Raji (cell line): ENCODE data around the gene GRM8.

Source experiments
- POLR2A ChIP-seq: IDR thresholded peaks from 2 replicates; pipeline ENCODE4 v1.6.1; 2011; ENCODE audit warnings: low read depth, low read length, control low read depth; ENCODE audit not compliant: insufficient read depth

The GRM8 gene

DNA sequence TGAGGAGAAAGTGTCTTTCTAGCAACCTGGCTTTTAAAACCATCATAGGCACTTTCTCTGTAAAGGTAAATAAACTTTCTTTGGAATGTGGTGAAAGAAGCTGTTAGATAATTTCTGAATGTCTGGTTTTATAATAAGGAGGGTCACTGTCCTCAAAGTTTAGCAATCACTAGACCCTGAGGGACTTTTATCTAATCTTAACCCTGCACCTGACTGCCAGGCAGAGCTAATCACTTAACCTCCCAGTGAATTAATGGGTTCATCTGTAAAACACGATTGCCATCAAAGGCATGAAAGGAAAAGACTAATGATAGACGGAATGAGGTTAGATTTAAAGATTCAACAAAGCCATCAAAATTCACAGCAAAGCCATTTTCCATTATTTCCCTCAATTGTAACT, 553.8 kb downstream of the GRM8 start:
- TF ChIP-seq POLR2A: no peak

- no peak for TF ChIP-seq POLR2A
Measured at GRCh38 chr7:126698446-126698845, 554.3 kb downstream of the GRM8 start.

DNA sequence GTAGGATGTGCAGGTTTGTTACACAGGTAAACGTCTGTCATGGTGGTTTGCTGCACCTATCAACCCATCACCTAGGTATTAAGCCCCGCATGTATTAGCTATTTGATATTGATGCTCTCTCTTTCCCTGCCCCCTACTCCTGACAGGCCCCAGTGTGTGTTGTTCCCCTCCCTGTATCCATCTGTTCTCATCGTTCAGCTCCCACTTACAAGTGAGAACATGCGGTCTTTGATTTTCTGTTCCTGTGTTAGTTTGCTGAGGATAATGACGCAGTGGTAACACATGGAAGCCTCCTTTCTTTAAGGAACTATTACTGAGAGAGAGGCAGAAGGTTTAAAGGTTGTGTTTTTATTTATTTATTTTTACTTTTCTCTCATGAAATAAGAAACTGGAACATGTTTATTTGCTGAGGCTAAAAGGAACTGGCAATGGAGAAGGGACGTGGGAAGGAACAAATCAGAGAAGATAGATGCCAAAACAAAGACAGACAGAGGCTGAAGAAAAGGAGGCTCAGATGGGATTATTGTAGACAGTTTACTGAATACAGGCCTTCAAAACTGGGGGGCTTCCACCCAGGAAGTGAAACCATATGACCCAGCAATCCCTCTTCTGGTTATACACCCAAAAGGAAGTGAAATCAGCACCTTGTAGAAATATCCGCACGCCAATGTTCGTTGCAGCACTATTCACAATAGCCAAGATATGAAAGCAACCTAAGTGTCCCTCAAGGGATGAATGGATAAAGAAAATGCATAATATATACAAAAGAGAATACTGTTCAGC, 556.3 kb downstream of the GRM8 start:
- TF ChIP-seq POLR2A: no peak

GRCh38 chr7:126690848-126691751, 561.6 kb downstream of the GRM8 start:
- no peak for TF ChIP-seq POLR2A

GRCh38 chr7:126690104-126690503, 562.6 kb downstream of the GRM8 start:
- TF ChIP-seq POLR2A: no peak

- TF ChIP-seq POLR2A: no peak
Measured at GRCh38 chr7:126689037-126689436, 563.7 kb downstream of the GRM8 start.

DNA sequence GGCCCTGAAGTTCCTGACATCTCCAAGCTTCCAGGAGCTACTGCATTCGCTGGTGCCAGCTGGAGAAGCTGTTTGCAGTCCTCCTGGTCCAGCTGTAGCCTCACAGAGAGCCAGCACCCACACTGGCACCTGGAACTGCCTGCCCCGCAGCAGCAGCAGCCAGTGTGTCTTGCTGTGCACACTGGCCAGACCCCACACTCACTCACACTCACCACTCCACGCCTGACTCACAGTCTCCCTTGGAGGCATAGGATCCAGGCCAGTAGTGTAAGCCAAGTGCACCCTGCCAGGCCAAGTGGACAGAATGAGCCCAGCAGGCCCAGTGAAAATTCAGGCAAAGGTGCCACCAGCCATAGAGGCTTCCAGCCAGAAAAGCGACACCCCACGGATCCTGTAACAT, 566.3 kb downstream of the GRM8 start:
- TF ChIP-seq POLR2A: no peak

DNA sequence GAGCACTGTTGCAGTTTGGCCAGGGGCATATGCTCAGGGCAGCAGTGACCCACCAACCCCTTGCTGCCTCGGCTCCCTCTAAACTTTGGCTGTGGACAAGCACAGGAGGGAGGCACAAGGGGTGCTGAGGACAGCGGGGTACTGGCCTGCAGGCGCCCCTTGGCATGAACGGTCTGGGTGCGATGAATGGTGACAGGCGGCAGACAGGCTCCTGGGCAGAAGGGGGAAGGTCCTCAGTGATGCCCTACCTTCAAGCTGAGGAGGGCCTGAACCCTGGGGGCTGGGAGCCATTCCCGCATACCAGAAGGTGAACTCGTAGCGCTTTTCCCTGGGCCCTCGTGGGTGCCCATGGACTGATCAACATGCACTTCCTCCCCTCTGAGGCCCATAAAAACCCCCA, 567.1 kb downstream of the GRM8 start:
- no peak for TF ChIP-seq POLR2A

DNA sequence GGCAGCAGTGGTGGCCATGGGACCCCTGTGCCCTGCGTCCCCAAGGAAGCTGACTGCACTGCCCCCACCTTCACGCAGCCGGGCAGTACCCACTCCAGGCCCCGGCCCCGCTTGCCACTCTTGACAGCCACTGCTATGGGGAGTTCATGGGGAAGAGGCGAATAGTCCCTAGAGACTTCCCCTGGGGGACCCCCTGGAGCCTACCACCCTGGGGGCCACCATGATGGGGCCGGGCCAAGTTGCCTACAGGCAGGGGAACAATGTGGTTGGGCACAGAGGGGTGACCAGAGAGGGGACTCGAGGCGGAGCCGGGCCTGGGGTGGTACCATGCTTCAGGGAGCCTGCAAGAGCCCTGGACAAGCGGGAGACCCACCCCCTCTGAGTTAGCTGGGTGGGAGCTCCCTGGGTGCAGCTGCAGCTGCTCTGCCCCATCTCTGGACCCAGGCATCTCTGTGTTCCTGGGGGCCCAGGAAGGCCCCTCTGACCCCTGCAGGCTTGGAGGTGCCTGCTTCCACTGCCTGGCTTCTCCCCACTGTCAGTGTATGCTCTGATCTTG, 567.6 kb downstream of the GRM8 start:
- no peak for TF ChIP-seq POLR2A

- no peak for TF ChIP-seq POLR2A
Measured at GRCh38 chr7:126682176-126682575, 570.6 kb downstream of the GRM8 start.

- TF ChIP-seq POLR2A: no peak
Measured at GRCh38 chr7:126668367-126668752, 584.4 kb downstream of the GRM8 start.

- no peak for TF ChIP-seq POLR2A
Measured at GRCh38 chr7:126667742-126668366, 584.9 kb downstream of the GRM8 start.

GRCh38 chr7:126662856-126663255, 589.9 kb downstream of the GRM8 start:
- TF ChIP-seq POLR2A: no peak

DNA sequence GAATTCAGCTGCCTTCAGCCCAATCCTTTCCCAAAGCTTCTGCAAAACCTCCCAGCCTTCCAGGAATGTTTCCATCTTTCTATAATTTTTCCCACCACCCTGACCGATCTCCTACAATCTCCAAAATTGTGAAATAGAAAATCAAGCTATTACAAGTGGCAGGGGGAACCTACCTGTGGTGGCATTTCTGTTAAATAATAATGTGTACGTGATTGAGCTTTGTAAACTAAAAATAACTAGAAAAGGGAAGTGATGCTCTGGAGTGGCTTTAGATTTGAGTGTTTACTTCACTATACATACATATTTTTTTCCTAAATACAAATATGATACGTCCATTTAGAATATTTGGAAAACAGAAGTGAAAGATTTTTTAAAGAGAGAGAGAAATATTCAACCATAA, 593.6 kb downstream of the GRM8 start:
- no peak for TF ChIP-seq POLR2A

DNA sequence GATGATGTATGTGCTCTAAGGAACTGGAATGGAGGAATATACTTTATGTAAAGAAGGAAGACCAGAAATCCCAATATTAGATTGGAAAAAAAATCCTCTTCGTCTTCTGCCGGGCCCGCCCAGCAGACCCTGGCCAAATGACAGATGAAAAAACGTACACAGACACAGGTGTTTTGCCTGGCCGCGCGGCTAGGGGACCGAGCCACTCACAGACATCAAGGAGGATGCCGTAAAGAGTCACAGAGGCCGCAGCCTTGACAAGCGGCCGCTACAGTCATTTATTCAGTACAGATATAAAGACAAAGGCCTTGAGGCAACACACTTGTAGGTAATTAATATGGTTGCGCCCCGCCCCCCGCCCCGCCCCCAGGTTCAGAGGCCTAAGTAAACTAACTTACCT, 594.1 kb downstream of the GRM8 start:
- no peak for TF ChIP-seq POLR2A
